ENCODE results near the gene PRKCB.

DNA sequence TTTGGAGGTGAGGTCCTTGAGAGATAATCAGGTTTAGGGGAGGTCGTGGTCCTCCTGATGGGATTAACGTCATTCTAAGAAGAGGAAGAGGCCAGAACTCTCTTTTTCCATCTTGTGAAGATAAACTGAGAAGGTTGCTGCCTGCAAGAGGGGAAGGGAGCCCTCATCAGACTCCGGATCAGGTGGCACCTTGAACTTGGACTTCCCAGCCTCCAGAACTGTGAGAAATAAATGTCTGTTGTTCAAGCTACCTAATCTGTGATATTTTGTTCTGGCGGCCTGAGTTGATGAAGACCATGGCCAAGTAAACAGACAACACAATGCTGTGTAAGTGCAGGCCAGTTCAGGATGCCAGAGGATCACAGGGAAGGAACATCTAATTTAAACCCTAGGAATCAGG is 10.9 kb upstream of the PRKCB start:
- no peak for TF ChIP-seq CTCF (IDR thresholded peaks at IDR 0.05; ENCODE audit: low read depth, low read length)
- TF ChIP-seq, protein P1, sequence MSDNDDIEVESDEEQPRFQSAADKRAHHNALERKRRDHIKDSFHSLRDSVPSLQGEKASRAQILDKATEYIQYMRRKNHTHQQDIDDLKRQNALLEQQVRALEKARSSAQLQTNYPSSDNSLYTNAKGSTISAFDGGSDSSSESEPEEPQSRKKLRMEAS (IDR thresholded peaks at IDR 0.05; ENCODE audit: low read depth, low read length) = no peak
- TF ChIP-seq POLR2A (IDR thresholded peaks at IDR 0.05; ENCODE audit: extremely low read depth, insufficient read length) = no peak

Data from NB4 (cell line).